DLD1 (cell line): ENCODE results near the gene FHIT.

Experiments
- in situ Hi-C: cut with HindIII; loops from 2 replicates; pipeline ENCODE4 v1.10.0; 2017; ENCODE audit warnings: low sequenced_read_pairs

The FHIT gene

GRCh38 chr3:60779637-60780036, 471.6 kb downstream of the FHIT start:
- in situ Hi-C loops, result no loop called here

GRCh38 chr3:60775985-60776384, 475.3 kb downstream of the FHIT start:
- in situ Hi-C loops, result no loop called here

DNA sequence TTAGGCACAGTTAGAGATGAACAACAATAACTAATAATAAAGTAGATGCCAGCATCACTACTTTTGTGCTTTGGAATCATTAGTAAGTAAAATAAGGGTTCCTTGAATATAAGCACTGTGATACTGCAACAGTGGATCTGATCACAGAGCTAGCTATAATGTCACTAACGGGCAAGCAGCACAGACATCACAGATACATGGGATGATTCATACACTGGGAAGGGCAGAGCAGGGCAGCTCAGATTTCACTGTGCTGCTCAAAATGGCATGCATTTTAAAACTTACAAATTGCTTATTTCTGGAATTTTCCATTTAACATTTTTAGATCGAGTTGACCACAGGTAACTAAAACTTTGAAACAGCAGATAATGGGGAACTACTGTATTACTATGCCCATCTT, 476.6 kb downstream of the FHIT start:
- in situ Hi-C loops, result no loop called here

- in situ Hi-C loops, result no loop called here
These were observed 478.7 kb downstream of the FHIT start for GRCh38 chr3:60772584-60772983.

DNA sequence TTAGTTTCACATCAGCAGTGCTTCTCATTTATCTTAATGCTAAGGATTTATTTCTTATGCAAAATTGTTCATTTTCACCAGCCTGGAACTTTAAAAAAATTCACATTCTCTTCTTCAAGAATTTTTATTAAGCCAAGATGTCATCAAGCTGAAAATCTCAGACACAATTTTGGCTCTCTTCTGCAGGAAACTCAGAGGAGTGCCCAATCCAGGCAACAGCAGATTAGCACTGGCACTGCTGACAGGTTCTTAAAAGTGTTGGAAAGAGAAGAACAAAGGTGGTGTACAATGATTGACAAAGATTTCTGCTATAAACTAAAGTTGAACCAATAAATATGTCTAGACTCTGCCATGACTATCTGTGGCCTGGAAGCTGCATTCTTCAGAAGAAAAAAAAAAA, 479.5 kb downstream of the FHIT start:
- in situ Hi-C loops, result no loop called here

DNA sequence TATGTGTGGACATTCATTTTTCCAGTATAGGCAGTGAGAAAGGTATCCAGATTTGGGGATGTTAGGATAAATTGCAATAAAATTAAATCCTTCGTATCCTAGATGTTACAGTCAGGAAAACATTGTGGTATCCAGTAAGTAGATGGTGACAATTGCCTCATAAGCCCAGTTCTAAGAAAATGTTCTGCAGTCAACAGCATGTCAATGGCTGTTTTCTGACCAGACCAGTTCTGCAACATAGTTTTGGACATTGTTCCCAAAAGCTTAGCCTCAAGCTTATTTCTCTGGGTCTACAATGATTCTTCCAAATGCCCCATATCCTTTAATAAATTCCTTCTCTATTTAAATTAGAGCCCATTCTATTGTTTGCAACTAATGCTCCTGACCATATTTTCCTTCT, 480.7 kb downstream of the FHIT start:
- in situ Hi-C loops, result no loop called here

GRCh38 chr3:60767536-60767935, 483.7 kb downstream of the FHIT start:
- in situ Hi-C loops, result no loop called here

- in situ Hi-C loops, result no loop called here
These were observed 485.5 kb downstream of the FHIT start for GRCh38 chr3:60765776-60766175.

GRCh38 chr3:60764870-60765269, 486.4 kb downstream of the FHIT start:
- in situ Hi-C loops, result no loop called here

GRCh38 chr3:60760145-60760544, 491.1 kb downstream of the FHIT start:
- in situ Hi-C loops, result no loop called here

GRCh38 chr3:60759439-60759838, 491.8 kb downstream of the FHIT start:
- in situ Hi-C loops, result no loop called here

DNA sequence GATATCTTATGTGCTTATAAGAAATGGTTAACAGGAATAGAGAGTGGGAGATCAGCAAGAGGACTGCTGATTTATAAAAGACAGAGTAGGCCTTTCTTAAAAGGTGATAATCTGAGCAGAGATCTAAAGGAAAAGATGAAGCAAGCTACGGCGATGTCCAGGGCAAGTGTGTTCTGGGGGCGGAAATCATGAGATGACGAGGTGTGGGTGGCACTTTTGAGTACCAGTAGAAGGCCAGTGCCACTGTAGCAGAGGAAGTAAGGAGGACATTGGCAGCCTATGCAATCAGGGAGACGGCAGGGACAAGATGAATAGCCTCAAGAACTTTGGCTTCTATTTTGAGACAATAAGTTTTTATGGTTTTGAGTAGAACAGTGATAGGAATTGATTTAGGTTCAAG, 492.4 kb downstream of the FHIT start:
- in situ Hi-C loops, result no loop called here

- in situ Hi-C loops, result no loop called here
These were observed 493.1 kb downstream of the FHIT start for GRCh38 chr3:60758171-60758570.

- in situ Hi-C loops, result no loop called here
These were observed 493.5 kb downstream of the FHIT start for GRCh38 chr3:60757724-60758123.

DNA sequence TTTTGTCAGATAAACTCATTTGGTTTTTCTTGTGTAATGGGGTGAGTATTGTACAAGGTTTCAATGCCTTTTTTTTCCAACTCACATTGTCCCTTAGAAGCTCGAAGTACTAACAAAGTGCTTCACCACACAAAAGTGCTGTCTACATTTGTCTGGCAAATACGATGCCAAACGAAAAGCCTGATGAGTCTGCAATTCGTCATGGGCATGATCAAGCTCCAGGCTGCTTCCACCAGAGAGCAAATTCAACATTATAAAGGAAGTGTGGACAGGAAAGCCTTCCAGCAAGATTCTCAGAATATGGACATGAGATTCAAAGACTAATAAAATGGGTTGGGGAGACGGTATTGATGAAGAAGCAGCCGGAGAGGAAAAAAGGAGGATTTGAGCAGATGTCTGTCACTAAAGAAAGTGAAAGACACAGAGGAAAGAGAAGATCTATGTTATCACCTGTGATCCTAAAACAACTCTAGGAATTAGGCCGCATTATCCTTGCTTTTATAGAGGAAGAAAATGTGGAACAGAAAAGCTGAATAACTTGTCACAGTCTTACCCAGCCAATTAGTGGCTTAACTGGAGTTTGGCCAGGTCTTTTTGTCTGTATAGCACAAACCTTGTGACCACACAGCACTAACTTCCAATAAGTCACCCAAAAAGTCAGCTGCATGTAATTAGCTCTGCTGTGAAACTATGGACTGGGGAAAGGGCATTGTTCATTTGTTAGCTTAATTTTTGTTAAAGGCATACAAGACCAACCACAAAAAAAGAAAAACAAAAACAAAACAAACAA, 494.8 kb downstream of the FHIT start:
- in situ Hi-C loops, result no loop called here

GRCh38 chr3:60755094-60755493, 496.2 kb downstream of the FHIT start:
- in situ Hi-C loops, result no loop called here

DNA sequence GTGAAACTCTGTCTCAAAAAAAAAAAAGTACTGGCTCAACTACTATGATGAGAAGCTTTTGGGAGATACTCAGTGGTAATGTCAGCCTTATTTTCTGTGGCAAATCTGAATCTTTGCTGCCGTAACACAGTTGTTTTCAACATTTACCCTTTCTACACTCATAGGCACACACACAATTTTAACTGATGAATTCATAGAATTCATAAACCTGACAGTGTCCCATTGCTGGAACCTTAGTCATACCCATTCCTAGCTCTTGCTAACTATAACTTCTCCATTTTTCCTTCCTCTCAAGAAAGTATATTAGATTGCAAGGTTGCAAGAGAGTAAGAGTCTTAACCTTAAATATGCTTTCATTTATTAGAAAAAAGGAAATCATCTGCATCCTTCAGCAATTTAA, 496.6 kb downstream of the FHIT start:
- in situ Hi-C loops, result no loop called here

- in situ Hi-C loops, result no loop called here
These were observed 498.4 kb downstream of the FHIT start for GRCh38 chr3:60752809-60753208.

DNA sequence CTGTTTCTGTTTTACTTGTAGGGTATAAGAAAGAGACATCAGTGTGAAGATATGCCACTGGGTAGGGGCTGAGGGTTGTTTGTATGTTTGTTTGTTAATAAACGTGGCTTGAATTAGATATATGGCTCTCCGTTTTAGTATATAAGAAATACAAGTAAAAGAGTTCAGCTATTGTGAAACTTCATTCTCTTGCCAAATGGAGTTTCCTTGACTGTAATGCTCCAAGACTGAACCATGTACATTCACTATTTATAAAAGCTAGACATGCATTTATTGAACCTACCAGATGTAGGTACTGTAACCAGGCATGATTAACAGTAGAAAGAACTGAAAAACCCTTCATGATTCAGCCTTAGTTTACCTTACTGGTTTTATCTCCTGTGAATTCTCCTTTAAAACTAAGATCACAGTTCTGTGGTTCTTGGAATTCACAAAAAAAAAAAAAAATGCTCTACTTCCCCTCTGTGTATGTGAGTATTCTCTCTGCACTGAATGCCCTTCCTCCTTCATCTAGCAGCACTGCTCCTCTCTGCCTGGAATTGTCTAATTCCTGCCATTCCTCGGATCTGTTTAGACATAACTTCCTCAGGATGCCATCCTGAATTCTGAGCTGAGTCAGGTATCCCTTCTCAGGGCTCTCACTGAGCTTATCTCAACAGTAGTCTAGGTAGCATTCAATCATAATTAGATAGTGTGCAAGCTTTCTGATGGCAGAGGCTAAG, 504.4 kb downstream of the FHIT start:
- in situ Hi-C loops, result no loop called here

GRCh38 chr3:60746043-60746638, 505.1 kb downstream of the FHIT start:
- in situ Hi-C loops, result no loop called here

DNA sequence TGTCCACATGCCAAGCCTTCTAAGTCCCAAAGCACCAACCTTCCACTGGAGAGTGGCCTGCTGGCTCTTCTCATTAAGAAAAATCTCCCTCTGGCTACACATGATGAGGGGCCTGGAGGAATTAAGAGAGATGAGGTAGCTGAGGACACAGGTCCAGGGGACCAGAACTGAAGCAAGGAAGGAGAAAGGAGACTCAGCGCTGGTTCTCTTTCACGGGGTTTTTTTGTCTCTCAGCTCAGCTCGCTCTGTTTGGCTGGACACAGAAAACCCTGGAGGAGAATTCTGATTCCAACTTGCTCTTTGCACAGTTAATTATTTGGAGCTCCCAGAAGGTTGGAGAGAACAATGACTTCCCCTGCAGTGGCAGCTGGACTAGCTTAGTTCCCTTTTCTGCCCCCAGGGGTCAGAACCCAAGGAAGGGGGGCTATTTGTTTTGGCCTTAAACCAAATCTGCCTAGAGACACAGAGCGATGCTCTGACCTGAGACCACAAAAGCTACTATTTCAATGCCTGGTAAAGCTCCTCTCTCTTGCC, 507.6 kb downstream of the FHIT start:
- in situ Hi-C loops, result no loop called here
